GM10266 (cell line): ENCODE measurements around the gene PCBP2.

Source experiments
- DNase-seq: peaks from one replicate; pipeline ENCODE4 v3.0.0; 2012; ENCODE audit errors: extremely low spot score
- TF ChIP-seq, protein P1 (sequence below): IDR thresholded peaks from 2 replicates; pipeline ENCODE4 v1.5.1; 2012; ENCODE audit warnings: mild to moderate bottlenecking, low read depth; ENCODE audit not compliant: control insufficient read depth, insufficient read depth; ENCODE audit errors: missing control alignments

PCBP2 gene

DNA sequence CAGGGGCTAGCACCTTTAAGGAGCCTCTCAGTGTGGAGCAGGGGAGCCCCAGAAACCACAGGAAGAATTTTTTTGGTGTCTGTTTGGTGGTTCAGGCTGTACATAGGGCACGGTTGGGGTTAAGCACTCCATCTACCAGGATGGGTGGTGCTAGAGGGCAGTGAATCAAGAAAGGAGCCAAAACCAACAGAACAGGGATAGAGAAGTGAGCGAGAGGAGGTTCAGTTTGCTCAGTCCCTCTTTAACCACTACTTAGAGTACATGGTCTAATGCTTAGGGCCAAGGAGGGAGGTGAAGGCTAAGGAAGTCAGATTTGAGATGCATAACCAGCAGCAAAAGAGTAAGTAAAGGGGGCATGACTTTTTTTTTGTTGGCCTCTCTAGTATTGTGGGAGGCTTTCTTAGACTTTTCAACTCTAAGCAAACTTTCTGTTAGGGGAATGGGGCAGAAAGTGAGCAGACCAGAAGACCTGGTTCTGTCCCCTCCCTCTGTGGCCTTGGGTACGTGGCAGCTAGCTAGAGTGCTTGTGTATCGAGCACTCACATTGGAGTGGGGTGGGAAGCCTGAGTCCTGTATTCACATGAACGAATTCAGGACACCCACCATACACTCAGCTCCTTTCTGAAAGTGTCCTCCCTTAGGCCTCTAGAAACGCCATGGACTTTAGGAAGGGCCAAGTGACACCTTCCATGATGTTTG is 62.0 kb downstream of the PCBP2 start:
- no peak for DNase-seq
- TF ChIP-seq, protein P1, sequence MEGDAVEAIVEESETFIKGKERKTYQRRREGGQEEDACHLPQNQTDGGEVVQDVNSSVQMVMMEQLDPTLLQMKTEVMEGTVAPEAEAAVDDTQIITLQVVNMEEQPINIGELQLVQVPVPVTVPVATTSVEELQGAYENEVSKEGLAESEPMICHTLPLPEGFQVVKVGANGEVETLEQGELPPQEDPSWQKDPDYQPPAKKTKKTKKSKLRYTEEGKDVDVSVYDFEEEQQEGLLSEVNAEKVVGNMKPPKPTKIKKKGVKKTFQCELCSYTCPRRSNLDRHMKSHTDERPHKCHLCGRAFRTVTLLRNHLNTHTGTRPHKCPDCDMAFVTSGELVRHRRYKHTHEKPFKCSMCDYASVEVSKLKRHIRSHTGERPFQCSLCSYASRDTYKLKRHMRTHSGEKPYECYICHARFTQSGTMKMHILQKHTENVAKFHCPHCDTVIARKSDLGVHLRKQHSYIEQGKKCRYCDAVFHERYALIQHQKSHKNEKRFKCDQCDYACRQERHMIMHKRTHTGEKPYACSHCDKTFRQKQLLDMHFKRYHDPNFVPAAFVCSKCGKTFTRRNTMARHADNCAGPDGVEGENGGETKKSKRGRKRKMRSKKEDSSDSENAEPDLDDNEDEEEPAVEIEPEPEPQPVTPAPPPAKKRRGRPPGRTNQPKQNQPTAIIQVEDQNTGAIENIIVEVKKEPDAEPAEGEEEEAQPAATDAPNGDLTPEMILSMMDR = no peak

DNA sequence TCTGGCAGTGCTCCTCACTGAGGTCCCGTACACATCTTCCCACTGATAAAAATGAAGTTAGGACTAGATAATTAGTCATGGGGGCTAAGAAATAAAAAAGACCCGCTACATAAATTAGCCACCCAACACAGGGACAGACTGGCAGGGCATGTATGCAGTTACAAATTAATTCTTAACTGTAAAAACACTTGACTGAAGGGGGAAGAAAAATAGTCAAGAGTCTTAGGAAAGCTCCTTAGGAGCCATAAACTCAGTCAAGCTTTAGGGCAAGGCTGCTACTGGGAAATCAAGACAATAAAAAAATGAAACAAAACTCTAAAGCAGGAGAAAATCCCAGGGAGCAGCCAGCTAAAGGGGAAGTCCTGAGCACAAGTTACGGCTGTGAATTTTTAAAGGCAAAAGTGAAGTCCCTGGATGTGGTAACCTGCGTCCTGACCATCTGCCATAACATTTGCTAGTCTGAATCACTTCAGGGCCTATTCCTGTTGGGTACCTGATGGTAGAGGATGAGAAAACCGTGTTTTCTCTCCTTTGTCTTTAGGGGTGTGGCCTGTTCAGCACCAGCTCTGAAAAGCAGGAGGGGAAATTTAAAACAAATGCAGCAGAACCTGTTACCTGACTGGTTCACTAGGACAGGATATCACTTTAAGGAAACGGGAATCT is 62.9 kb downstream of the PCBP2 start:
- DNase-seq = no peak
- TF ChIP-seq, protein P1 = no peak

DNA sequence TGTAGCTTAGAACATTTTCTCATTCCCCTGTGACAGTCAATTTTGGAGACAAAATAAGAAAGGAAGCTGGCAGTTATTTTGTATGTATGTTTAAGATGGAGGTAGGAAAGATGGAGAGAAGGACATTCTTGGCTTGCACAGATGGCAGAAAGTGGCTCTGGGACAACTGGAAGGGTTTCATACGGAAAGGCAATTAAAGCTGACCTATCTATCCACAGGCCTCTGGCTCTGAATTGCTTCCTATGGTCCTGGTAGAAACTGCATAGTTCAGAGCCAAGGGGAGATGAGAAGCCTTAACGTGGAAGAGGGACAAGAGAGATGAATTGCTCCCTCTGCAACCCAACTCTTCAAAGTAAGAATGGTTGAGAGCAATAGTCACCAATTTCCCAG is 63.4 kb downstream of the PCBP2 start:
- no peak for DNase-seq
- TF ChIP-seq, protein P1 = no peak

DNA sequence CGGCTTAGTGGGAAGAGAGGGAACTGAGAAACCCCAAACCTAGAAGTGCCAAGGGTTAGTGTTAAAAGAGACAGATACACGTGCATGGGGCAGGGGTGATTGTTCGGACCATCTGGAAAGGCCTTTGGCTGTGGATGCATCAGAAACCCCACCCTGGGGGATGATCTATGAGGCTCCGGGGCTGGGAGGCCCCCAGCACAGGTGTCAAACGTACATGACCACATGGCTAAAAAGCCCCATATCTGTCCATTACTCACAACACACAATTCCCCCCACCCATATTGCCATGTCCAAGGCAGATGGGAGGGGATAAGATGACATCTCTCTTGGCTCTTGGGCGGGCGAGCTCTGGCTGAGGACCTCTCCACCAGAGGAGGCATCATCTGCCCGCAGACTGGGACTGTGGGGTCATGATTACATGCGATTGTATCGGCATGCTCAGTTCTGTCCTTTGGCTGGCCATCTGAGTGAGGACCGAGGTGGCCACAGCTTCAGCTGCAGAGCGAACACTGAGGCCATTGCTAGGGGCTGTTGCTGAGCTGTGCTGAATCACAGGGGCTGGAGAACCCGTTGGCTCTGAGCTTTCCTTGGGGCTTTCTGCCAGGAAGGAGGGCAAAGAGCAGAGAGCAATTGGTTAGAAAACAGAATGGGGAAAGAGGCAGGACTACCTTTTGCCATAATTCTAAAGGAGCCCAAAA is 65.0 kb downstream of the PCBP2 start:
- DNase-seq = no peak
- TF ChIP-seq, protein P1 = no peak

DNA sequence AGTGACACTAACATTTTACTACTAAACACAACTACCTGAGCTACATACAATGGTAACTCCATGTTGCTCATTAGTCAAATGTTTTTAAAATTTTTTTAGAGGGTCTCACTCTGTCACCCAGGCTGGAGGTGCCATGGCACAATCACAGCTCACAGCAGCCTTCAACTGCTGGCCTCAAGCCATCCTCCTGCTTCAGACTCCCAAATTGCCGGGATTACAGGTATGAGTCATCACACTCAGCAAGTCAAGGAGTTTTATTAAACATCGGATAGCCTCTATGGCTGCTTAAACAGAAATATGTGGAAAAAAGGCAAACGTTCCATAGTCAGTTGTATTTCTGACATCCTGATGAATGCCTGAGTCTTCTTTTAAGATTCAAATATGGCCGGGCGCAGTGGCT is 66.5 kb downstream of the PCBP2 start:
- DNase-seq = no peak
- TF ChIP-seq, protein P1 = no peak

DNA sequence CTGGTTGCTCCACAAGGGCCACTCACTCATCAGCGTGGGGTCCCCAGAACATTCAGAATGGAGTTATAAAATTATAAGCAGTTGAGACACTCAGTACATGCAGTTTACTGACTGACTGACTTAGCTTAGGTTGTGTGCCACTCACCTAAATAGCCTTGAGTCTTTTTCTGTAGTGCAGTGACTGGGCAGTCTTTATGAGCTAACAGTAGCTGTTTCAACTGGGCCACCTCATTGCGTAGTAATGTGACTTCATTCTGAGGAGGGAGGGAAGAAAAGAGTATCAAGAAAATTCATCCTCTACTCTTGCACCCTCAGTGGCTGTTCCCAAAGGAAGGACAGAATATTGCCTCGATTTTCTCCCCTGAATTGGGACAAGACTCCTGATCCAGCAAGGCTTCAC is 71.2 kb downstream of the PCBP2 start:
- DNase-seq = no peak
- TF ChIP-seq, protein P1 = no peak

DNA sequence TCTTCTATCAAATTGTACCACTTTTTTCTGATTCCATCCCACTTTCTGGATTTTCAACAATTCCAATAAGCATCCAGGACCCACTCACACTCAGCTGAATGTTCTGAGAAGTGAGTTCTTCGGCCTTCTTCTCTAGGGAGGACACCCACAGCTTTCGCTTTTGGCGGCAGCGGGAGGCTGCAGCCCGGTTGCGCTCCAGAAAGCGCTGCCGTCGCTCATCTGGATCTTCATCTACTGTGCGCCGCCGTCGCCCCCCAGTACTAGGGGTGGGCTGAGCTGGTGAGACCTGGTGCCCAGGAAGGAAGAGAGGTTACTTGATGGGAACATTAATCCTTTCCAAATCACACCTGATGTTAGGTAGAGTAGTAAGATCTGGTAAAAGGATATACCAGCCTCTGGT is 72.6 kb downstream of the PCBP2 start:
- TF ChIP-seq, protein P1 = no peak
- no peak for DNase-seq
